Right hindlimb (tissue), 1 donor: Measurements from ENCODE around the gene SETD3.

Experiments
- DNase-seq: peaks from one replicate; pipeline ENCODE4 v3.0.0-alpha.2; 2018

Gene SETD3

GRCh38 chr14:99479906-99480869, at the start of gene SETD3:
Gene SETD3 (minus strand): TSS chr14:99480859. CDS start chr14:99465805, 15,054 bp downstream.
- peak; percentile 68 for DNase-seq

- no peak for DNase-seq
Measured at GRCh38 chr14:99529899-99530298, 49.2 kb upstream of the SETD3 start.

- DNase-seq = no peak
Measured at GRCh38 chr14:99527427-99528076, 46.9 kb upstream of the SETD3 start.

GRCh38 chr14:99527026-99527425, 46.4 kb upstream of the SETD3 start:
- DNase-seq = no peak

GRCh38 chr14:99525699-99526080, 45.0 kb upstream of the SETD3 start:
- no peak for DNase-seq

- DNase-seq = no peak
Measured at GRCh38 chr14:99524804-99525698, 44.4 kb upstream of the SETD3 start.

GRCh38 chr14:99524091-99524661, 43.5 kb upstream of the SETD3 start:
- no peak for DNase-seq

- no peak for DNase-seq
Measured at GRCh38 chr14:99523704-99524055, 43.0 kb upstream of the SETD3 start.

GRCh38 chr14:99522934-99523703, 42.5 kb upstream of the SETD3 start:
- peak; percentile 19 for DNase-seq

- peak; percentile 30 for DNase-seq
Measured at GRCh38 chr14:99522457-99522891, 41.8 kb upstream of the SETD3 start.

- peak; percentile 14 for DNase-seq
Measured at GRCh38 chr14:99522025-99522401, 41.4 kb upstream of the SETD3 start.

- DNase-seq = peak; percentile 15
Measured at GRCh38 chr14:99521176-99522024, 40.7 kb upstream of the SETD3 start.

- peak; percentile 15 for DNase-seq
Measured at GRCh38 chr14:99520571-99521081, 40.0 kb upstream of the SETD3 start.

GRCh38 chr14:99519931-99520421, 39.3 kb upstream of the SETD3 start:
- no peak for DNase-seq

- DNase-seq = peak; percentile 12
Measured at GRCh38 chr14:99519347-99519881, 38.8 kb upstream of the SETD3 start.

- DNase-seq = peak; percentile 67
Measured at GRCh38 chr14:99518441-99519346, 38.0 kb upstream of the SETD3 start.

GRCh38 chr14:99517643-99518381, 37.2 kb upstream of the SETD3 start:
- no peak for DNase-seq
